Colonic mucosa (tissue), 4 donors: ENCODE data around the gene PCLAF. TPM values are rescaled to one million over a fixed set of nuclear protein-coding genes. Genes with fewer than 3 reads are reported as not detected.
"Not testable (repeated sequence)": the region's sequence is repeated elsewhere in the genome, so short reads cannot be mapped to it uniquely, and the experiment has no call there.

Experiments
- DNase-seq: peaks from one replicate; pipeline ENCODE4 v3.0.0-alpha.2; 2020
- H3K27ac ChIP-seq: fragments of 200-600 bp; one replicate; pipeline ENCODE4 v1.8.0; 2021
- H3K27me3 ChIP-seq: fragments of 200-600 bp; one replicate; pipeline ENCODE4 v1.8.0; 2021
- H3K36me3 ChIP-seq: fragments of 200-600 bp; one replicate; pipeline ENCODE4 v1.8.0; 2021
- H3K4me1 ChIP-seq: fragments of 200-600 bp; one replicate; pipeline ENCODE4 v1.8.0; 2021; ENCODE audit warnings: mild to moderate bottlenecking
- H3K4me3 ChIP-seq: fragments of 200-600 bp; one replicate; pipeline ENCODE4 v1.8.0; 2021
- H3K9ac ChIP-seq, 2 donors: one replicate each; pipeline ENCODE4 v1.7.0; 2013; ENCODE audit warnings: control low read depth in 2 of 2, low read depth in 2 of 2, low read length in 2 of 2
- H3K9me3 ChIP-seq: fragments of 200-600 bp; one replicate; pipeline ENCODE4 v1.8.0; 2021
- CTCF ChIP-seq: fragments of 200-600 bp; IDR thresholded peaks from one replicate; pipeline ENCODE4 v1.8.0; 2022; ENCODE audit warnings: antibody characterized with exemption, mild to moderate bottlenecking
- intact Hi-C: fragments of 100-400 bp; cut with DNase I; formaldehyde crosslinking; loops from one replicate; pipeline ENCODE4 v1.14.1; 2022
- total RNA-seq, 2 donors: library from RNA; stranded (reverse); fragmentation: NEBNext Ultra II Directional in 1 of 2; extraction: Animal tissue kit (Norgen Biotek cat#: 25700) in 1 of 2; gene quantifications; one replicate each; pipeline ENCODE4 v1.2.1, GENCODE V29; 2021
- donor health status: healthy.
- donor health status: DM: no; HTN: no; CAD: no.
- donor health status: DM: no; HTN: no; CAD: no.

The PCLAF gene
- total RNA-seq, 2 donors from 2014 or later, result 11.8 to 40.4 TPM

GRCh38 chr15:64379216-64379960, 1.9 kb downstream of the PCLAF start:
- Histone ChIP-seq H3K27me3 (no peaks in the 10 kb centered on the region), H3K4me1 (peaks cover 7% of the 10 kb centered on the region), H3K9ac (no peak overlapping the region), H3K27ac (no peak overlapping the region), H3K4me3 (no peak overlapping the region), H3K9me3 (no peaks in the 10 kb centered on the region), H3K36me3 (no peaks in the 10 kb centered on the region)
- intact Hi-C loops, result no loop called here
- TF ChIP-seq CTCF, result no peak
- no peak for DNase-seq

- Histone ChIP-seq H3K4me1 (no peaks in the 10 kb centered on the region), H3K27me3 (no peaks in the 10 kb centered on the region), H3K36me3 (no peaks in the 10 kb centered on the region), H3K9me3 (no peaks in the 10 kb centered on the region), H3K27ac (no peak overlapping the region), H3K9ac (no peak overlapping the region), H3K4me3 (no peak overlapping the region)
- intact Hi-C loops, result no loop called here
- no peak for DNase-seq
- TF ChIP-seq CTCF, result no peak
These were observed 7.9 kb downstream of the PCLAF start for GRCh38 chr15:64373360-64373759.

GRCh38 chr15:64371383-64371782, 9.9 kb downstream of the PCLAF start:
- H3K36me3 ChIP-seq, H3K4me1 ChIP-seq, intact Hi-C loops, H3K9ac ChIP-seq, H3K9me3 ChIP-seq, H3K27ac ChIP-seq, H3K27me3 ChIP-seq, DNase-seq, H3K4me3 ChIP-seq: not testable (repeated sequence)

DNA sequence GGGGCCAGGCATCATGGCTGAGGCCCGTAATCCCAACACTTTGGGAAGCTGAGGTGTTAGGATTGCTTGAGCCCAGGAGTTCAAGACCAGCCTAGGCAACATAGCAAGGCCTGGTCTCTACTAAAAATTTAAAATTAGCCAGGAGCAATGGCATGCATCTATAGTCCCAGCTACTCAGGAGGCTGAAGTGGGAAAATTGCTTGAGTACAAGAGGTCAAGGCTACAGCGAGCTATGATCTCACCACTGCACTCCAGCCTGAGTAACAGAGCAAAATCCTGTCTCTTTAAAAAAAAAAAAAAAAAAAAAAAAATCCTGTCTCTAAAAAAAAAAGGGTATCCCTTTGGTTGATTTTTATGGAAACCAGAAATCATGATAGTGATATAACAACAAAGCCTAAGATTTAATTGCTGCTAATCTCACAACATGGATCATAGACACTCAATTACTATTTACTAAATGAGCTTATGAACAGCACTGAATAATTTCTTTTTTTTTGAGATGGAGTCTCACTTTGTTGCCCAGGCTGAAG, 12.1 kb downstream of the PCLAF start:
- Histone ChIP-seq H3K9ac (no peak overlapping the region), H3K36me3 (no peaks in the 10 kb centered on the region), H3K4me1 (no peaks in the 10 kb centered on the region), H3K27me3 (no peaks in the 10 kb centered on the region), H3K4me3 (no peak overlapping the region), H3K27ac (no peak overlapping the region), H3K9me3 (no peaks in the 10 kb centered on the region)
- intact Hi-C loops, result no loop called here
- TF ChIP-seq CTCF, result no peak
- no peak for DNase-seq

DNA sequence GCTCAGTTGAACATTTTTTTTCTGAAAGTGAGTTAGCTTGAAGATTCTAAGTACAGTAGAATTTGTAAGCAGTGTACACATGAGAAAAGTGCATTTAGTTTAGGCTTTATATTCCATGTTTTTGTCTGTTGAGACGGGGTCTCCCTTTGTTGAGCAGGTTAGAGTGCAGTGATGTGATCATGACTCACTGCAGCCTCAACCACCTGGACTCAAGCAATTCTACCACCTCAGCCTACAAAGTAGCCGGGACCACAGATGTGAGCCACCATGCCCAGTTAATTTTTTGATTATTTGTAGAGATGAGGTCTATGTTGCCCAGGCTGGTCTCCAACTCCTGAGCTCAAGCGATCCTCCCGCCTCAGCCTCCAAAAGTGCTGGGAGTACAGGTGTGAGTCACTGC, 20.0 kb downstream of the PCLAF start:
- Histone ChIP-seq H3K27me3 (no peaks in the 10 kb centered on the region), H3K4me1 (no peaks in the 10 kb centered on the region), H3K36me3 (no peaks in the 10 kb centered on the region), H3K9me3 (no peaks in the 10 kb centered on the region), H3K9ac (no peak overlapping the region), H3K27ac (no peak overlapping the region), H3K4me3 (no peak overlapping the region)
- intact Hi-C loops, result no loop called here
- DNase-seq, result no peak
- no peak for TF ChIP-seq CTCF

GRCh38 chr15:64356710-64357040, 24.6 kb downstream of the PCLAF start:
- Histone ChIP-seq H3K36me3 (no peaks in the 10 kb centered on the region), H3K27me3 (no peaks in the 10 kb centered on the region), H3K9me3 (no peaks in the 10 kb centered on the region), H3K27ac (peak overlapping the region; percentile 62), H3K4me1 (no peaks in the 10 kb centered on the region), H3K4me3 (peak overlapping the region; percentile 88), H3K9ac (peak overlapping the region in 1 of 2 donors; percentile 85)
- DNase-seq, result no peak
- TF ChIP-seq CTCF, result no peak
- intact Hi-C loops, result loop anchor here (5.0 kb wide), 1 partner anchor 144 kb away; no protein-coding TSS in a partner anchor
